Measurements from ENCODE around the gene MAPK1.
A peak's percentile ranks its signal among the peaks of the same experiment; 100 is the strongest.
"Not testable (repeated sequence)": the region's sequence is repeated elsewhere in the genome, so short reads cannot be mapped to it uniquely, and the experiment has no call there.

Gene MAPK1

GRCh38 chr22:21725956-21726649 lies 141.3 kb downstream of the MAPK1 start:
- no peak for DNase-seq (ENCODE audit: low read depth)

- DNase-seq (ENCODE audit: low read depth): not testable (repeated sequence)
These were observed 142.9 kb downstream of the MAPK1 start for GRCh38 chr22:21724496-21724895.

GRCh38 chr22:21721195-21721852 lies 146.1 kb downstream of the MAPK1 start:
- not testable (repeated sequence) for DNase-seq (ENCODE audit: low read depth)

- not testable (repeated sequence) for DNase-seq (ENCODE audit: low read depth)
These were observed 147.1 kb downstream of the MAPK1 start for GRCh38 chr22:21720191-21720859.

- DNase-seq (ENCODE audit: low read depth): no peak
These were observed 148.4 kb downstream of the MAPK1 start for GRCh38 chr22:21719024-21719423.

GRCh38 chr22:21718499-21718898 lies 148.9 kb downstream of the MAPK1 start:
- DNase-seq (ENCODE audit: low read depth): no peak

GRCh38 chr22:21716395-21717122 lies 150.9 kb downstream of the MAPK1 start:
- DNase-seq (ENCODE audit: low read depth): not testable (repeated sequence)

- peak; percentile 66 for DNase-seq (ENCODE audit: low read depth)
These were observed 152.7 kb downstream of the MAPK1 start for GRCh38 chr22:21714786-21715185.

GRCh38 chr22:21714059-21714770 lies 153.2 kb downstream of the MAPK1 start:
- no peak for DNase-seq (ENCODE audit: low read depth)

- DNase-seq (ENCODE audit: low read depth): peak; percentile 35
These were observed 153.9 kb downstream of the MAPK1 start for GRCh38 chr22:21713428-21714058.

GRCh38 chr22:21712751-21713427 lies 154.6 kb downstream of the MAPK1 start:
- peak; percentile 88 for DNase-seq (ENCODE audit: low read depth)

- DNase-seq (ENCODE audit: low read depth): no peak
These were observed 155.6 kb downstream of the MAPK1 start for GRCh38 chr22:21711851-21712250.

- peak; percentile 51 for DNase-seq (ENCODE audit: low read depth)
These were observed 157.3 kb downstream of the MAPK1 start for GRCh38 chr22:21710156-21710555.

- no peak for DNase-seq (ENCODE audit: low read depth)
These were observed 157.8 kb downstream of the MAPK1 start for GRCh38 chr22:21709688-21710087.

- no peak for DNase-seq (ENCODE audit: low read depth)
These were observed 158.5 kb downstream of the MAPK1 start for GRCh38 chr22:21708960-21709359.

- no peak for DNase-seq (ENCODE audit: low read depth)
These were observed 159.8 kb downstream of the MAPK1 start for GRCh38 chr22:21707677-21708076.
